AG20443 (cell line): ENCODE measurements around the gene LSM10.

ENCODE experiments used
- DNase-seq: peaks from one replicate; pipeline ENCODE4 v3.0.0; 2012; ENCODE audit warnings: low spot score, mixed read lengths

Gene LSM10

GRCh38 chr1:36383240-36383639 is 14.5 kb downstream of the LSM10 start:
- DNase-seq: no peak

GRCh38 chr1:36382669-36383068 is 15.0 kb downstream of the LSM10 start:
- DNase-seq: no peak

DNA sequence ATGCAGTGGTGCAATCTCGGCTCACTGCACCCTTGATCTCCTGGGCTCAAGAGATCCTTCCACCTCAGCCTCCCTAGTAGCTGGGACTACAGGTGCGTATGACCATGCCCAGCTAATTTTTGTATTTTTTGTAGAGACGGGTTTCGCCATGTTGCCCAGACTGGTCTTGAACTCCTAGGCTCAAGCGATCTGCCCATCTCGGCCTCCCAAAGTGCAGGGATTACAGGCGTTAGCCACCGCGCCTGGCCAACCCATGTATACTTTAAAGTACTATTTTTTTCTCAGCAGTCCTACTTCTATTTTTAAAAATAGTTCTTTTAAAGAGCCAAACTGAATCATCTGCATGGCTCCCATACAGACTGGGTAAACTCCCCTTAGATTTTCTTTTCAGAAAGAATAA is 15.5 kb downstream of the LSM10 start:
- DNase-seq: no peak

DNA sequence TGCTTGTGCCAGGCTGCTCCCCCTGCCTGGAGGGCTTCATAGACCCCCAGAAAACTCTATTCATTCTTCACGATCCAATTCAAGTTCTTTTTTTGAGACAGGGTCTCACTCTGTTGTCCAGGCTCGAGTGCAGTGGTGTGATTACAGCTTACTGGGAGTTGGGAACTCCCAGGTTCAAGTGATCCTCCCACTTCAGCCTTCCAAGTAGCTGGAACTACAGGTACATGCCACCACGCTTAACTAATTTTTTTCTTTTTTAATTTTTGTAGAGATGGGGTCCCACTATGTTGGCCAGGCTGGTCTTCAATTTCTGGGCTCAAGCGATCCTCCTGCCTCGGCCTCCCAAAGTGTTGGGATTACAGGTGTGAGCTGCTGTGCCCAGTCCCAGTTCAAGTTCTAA is 16.3 kb downstream of the LSM10 start:
- no peak for DNase-seq

DNA sequence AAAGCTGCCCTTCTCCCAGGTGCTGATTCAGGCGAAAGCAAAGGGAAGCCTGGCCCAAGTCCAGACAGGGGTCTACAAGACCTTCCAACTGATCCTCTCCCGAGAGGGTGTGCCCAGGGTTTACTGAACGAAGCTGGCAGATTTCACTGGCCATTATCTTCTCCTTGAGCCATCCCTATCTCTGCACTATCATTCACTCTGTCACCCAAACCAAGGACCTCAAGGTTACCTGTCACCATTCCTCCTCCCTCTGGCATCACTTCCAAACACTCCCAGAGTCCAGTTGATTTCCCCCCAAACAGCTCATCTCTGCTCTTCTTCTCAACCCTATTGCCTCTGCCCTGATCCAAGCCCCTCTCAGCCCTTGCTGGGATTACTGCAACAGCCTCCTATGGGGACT is 16.9 kb downstream of the LSM10 start:
- DNase-seq: no peak

- DNase-seq: no peak
Observed at GRCh38 chr1:36380143-36380619, 17.5 kb downstream of the LSM10 start.

- DNase-seq: no peak
Observed at GRCh38 chr1:36377791-36378492, 19.8 kb downstream of the LSM10 start.

- no peak for DNase-seq
Observed at GRCh38 chr1:36372617-36373016, 25.1 kb downstream of the LSM10 start.

DNA sequence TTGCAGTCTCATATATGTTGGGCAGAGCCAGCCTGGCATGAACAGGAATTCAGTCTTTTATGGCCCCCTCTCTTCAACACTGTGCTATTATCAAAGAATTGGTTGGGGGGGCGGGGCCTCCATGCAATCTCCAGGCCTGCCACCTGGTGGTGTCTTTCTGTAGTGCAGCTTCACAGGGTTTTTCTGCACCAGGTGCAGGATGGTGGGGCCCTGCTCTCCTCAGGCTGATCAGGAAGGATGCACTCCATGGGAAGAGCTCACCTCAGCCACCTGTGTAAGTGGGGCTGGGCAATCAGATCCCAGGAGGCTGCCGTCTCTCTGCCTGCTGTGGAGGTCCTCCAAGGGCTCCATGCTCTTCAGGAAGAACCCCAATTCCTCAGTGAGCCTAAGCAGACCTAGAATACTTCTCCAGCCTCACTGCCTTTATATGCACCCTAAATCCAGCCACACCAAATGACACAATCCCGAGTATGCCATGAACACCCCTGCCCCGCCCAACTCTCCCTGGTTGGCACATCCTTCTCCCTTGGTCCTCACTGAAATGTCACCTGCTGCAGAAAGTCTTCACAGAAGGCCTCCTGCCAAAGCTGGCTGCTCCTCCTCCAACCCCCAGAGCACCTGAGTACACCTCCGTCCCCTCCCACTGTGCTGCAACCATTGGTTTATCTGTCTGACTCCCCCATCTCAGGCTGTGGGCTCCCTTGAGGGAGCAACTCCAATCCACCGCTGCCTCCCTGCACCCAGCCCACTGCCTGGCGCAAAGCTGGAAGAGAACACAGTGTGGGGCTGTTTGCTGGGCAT is 28.4 kb downstream of the LSM10 start:
- peak; percentile 85 for DNase-seq

DNA sequence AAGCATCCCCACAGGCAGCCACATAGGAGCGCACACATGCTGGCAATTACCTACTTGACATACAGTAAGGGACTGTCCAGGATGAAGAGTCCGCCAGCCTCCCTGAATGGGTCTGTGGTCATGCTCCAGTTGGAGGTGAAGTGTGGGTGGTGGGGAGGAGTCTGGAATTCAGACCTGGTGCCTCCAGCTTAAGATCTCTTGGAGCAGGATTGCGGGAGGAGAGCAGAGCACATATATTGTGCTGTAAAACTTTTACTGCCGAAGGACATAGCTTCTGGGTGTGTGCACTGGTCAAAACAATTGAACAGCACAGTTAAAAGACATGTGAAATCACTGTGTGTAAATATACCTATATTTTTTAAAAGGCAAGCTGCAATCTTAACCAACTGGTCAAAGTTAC is 29.9 kb downstream of the LSM10 start:
- no peak for DNase-seq

- no peak for DNase-seq
Observed at GRCh38 chr1:36367066-36367465, 30.6 kb downstream of the LSM10 start.

GRCh38 chr1:36366091-36366661 is 31.5 kb downstream of the LSM10 start:
- no peak for DNase-seq

- DNase-seq: peak; percentile 67
Observed at GRCh38 chr1:36365381-36365780, 32.3 kb downstream of the LSM10 start.

GRCh38 chr1:36359911-36360550 is 37.7 kb downstream of the LSM10 start:
- DNase-seq: no peak

GRCh38 chr1:36359383-36359782 is 38.3 kb downstream of the LSM10 start:
- DNase-seq: no peak

GRCh38 chr1:36358514-36359084 is 39.1 kb downstream of the LSM10 start:
- no peak for DNase-seq

DNA sequence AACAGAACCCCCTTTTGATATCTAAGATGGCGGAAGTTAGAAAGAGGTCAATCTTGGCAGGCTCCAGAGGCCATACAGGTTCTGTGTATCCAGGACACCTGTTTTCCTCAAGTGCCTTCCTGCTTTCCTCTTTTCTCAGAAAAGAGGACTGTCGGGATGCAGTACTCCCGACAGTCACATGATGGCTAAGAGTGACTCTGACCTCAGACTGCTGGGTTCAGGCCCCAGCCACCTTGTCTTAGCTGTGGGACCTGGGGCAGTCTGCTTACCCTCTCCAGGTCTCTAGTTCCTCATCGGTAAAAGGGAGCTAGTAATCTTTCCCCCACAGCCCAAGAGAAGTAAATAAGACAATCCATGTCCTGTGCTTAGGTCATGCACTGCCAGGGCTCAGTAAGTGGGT is 41.9 kb downstream of the LSM10 start:
- no peak for DNase-seq

DNA sequence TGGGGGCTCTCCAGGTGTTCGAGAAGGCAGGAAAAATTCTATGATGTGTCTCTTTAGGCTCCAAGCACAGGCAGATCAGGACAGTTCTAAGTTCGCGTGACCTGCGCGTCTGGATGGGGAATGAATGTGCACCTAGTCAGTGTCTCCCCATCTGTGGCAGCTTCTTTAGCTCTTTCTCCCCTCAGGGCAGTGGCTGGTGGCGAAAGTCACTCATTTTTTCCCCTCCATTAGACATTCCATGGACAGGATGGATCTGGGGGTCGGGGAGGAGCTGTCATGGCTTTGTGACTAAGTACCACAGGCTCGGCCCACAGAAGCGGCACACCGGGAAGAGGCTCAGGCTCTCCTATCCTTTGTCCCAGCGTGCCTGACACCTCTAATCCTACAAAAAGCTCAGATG is 43.2 kb downstream of the LSM10 start:
- DNase-seq: no peak

DNA sequence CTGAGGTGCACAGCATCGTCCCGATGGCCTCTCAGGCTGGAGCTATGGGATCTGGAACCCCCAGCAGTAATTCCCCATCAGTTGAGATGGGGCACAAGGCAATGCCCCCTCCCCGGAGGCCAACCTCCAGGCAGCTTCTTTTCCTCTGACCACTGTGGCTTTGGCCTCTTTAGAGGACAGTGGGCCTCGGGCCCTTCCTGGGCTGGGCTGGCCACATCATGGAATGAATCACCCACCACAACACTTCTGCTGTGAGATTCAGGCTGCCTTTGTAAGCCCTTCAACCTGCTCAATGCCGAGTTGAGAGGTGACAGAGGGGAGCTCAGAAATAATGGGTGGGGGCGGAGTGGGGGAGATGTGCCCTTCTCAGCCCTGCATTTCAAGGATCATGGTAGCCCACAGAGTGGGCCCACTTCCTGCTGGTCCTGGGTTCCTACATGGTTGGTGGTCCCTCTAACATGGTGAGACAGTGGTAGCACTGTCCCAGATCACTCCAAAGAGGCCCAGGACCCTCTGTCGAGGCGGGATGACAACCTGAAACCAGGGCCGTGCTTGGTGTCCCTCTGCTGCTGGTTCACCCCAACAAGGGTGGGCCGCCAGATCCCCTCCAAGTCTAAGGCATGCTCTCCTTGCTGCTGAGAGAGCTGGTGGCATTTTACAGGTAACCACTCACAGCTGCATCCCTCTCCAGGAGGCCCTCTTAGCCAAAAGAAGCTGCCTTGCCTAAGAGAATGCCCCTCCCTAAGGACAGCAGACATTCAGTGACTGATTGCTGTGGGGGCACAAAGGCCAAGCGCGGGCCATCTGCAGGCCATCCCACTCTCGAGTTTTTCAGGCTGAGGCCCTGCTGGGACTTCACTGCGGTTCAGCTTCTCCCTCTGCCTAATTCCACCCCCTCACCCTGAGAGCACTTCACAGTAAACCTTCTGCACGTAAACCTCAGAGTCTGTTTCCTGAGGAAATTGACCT is 44.5 kb downstream of the LSM10 start:
- DNase-seq: peak; percentile 81

GRCh38 chr1:36352125-36352909 is 45.4 kb downstream of the LSM10 start:
- peak; percentile 29 for DNase-seq
